ENCODE results near the gene YIF1B. TPM values are rescaled to one million over a fixed set of nuclear protein-coding genes. Genes with fewer than 3 reads are reported as not detected.

Gene YIF1B
- total RNA-seq, 2 experiments from 2014 or later = 15.9 to 17.1 TPM

DNA sequence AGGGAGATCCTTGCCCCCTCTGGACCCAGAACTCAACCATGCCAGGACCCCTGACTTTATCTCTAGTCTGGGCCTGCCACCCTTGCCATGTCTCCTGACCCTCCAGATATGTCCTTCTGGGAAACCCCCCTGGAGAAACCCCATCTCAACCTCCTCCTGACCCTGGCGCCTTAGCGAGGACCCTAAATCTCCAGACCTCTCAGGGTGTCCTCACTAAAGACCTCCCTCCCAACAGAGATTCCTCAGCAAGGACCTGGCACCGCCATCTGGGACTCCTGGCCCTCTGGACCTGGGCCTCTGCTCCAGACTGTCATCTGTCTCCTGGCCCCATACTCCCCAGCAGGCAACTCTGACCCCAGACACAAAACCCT, 5.2 kb upstream of the YIF1B start:
- DNase-seq (no peak), ATAC-seq (ENCODE audit: poor library complexity) (no peak)
- no peak overlapping the region for H3K4me3 ChIP-seq (ENCODE audit: low read length)
- H3K27ac ChIP-seq (ENCODE audit: low read depth in 1 of 2, low read length in 2 of 2) = no peak overlapping the region
- ChIA-PET POLR2A (interaction anchor here (0.9 to 1.7 kb wide), 2 partner anchors 16 to 55 kb away, joined by 3 to 5 read pairs; no protein-coding TSS in a partner anchor), CTCF (interaction anchor here (0.6 to 1.1 kb wide), 3 partner anchors 14 to 54 kb away, joined by 3 read pairs; partner anchors contain the start of gene CATSPERG)
- H3K9me3 Mint-ChIP-seq = no peaks in the 10 kb centered on the region
- no peaks in the 10 kb centered on the region for H3K27me3 Mint-ChIP-seq
- peak overlapping the region; percentile 89 for H3K4me3 Mint-ChIP-seq
- no peaks in the 10 kb centered on the region for H3K27me3 ChIP-seq (ENCODE audit: control insufficient read depth in 1 of 2, insufficient read depth in 2 of 2, low read length in 2 of 2)
- peaks cover 19% of the 10 kb centered on the region for H3K36me3 Mint-ChIP-seq (ENCODE audit: low read depth)
- peaks cover 13% of the 10 kb centered on the region for H3K36me3 ChIP-seq (ENCODE audit: insufficient read depth, low read length)
- intact Hi-C loops (cut with DNase I, micrococcal nuclease) = no loop called here
- H3K4me1 Mint-ChIP-seq (ENCODE audit: low read depth) = peaks cover 55% of the 10 kb centered on the region
- no peak for TF ChIP-seq CTCF (IDR thresholded peaks at IDR 0.05)
- H3K9me3 ChIP-seq (ENCODE audit: control insufficient read depth in 1 of 2, insufficient read depth in 1 of 2, low read length in 2 of 2) = no peaks in the 10 kb centered on the region
- H3K4me1 ChIP-seq (ENCODE audit: insufficient read depth, low read length) = peaks cover 51% of the 10 kb centered on the region
- H3K27ac Mint-ChIP-seq = peak overlapping the region; percentile 53

- DNase-seq (peak in 12 of 14 experiments; percentile 10 to 66 (median 32)), ATAC-seq (ENCODE audit: poor library complexity) (no peak)
- H3K36me3 Mint-ChIP-seq (ENCODE audit: low read depth) = peaks cover 6% of the 10 kb centered on the region
- peaks cover 7% of the 10 kb centered on the region for H3K36me3 ChIP-seq (ENCODE audit: insufficient read depth, low read length)
- H3K9me3 Mint-ChIP-seq = no peaks in the 10 kb centered on the region
- ChIA-PET POLR2A (interaction anchor here (0.9 to 1.7 kb wide), 4 partner anchors 16 to 413 kb away, joined by 3 to 5 read pairs (median 4); partner anchors contain the start of genes CATSPERG, SIPA1L3 and WDR87), CTCF (interaction anchor here (0.9 to 1.0 kb wide), 2 partner anchors 53 to 76 kb away, joined by 3 read pairs; no protein-coding TSS in a partner anchor)
- H3K27me3 ChIP-seq (ENCODE audit: control insufficient read depth in 1 of 2, insufficient read depth in 2 of 2, low read length in 2 of 2) = no peaks in the 10 kb centered on the region
- H3K27ac ChIP-seq (ENCODE audit: low read depth in 1 of 2, low read length in 2 of 2) = peak within 1 kb of the TSS in 1 of 2 donors; percentile 10
- H3K4me1 ChIP-seq (ENCODE audit: insufficient read depth, low read length) = peaks cover 60% of the 10 kb centered on the region
- H3K4me1 Mint-ChIP-seq (ENCODE audit: low read depth) = peaks cover 65% of the 10 kb centered on the region
- intact Hi-C loops (cut with DNase I, micrococcal nuclease) = loop anchor here in 1 of 2 experiments (5.0 kb wide), 1 partner anchor 412 kb away; the partner anchor contains the start of genes SIPA1L3 and WDR87
- no peak for TF ChIP-seq CTCF (IDR thresholded peaks at IDR 0.05)
- H3K27ac Mint-ChIP-seq = peak within 1 kb of the TSS; percentile 70
- peak within 1 kb of the TSS; percentile 69 for H3K4me3 ChIP-seq (ENCODE audit: low read length)
- peak within 1 kb of the TSS; percentile 89 for H3K4me3 Mint-ChIP-seq
- no peaks in the 10 kb centered on the region for H3K27me3 Mint-ChIP-seq
- H3K9me3 ChIP-seq (ENCODE audit: control insufficient read depth in 1 of 2, insufficient read depth in 1 of 2, low read length in 2 of 2) = no peaks in the 10 kb centered on the region
Measured at GRCh38 chr19:38319421-38320258, 3.9 kb upstream of the YIF1B start, which contains the start of gene KCNK6. TSS of gene KCNK6 (plus strand) at chr19:38319845. CDS start at chr19:38319951, 106 bp downstream.

DNA sequence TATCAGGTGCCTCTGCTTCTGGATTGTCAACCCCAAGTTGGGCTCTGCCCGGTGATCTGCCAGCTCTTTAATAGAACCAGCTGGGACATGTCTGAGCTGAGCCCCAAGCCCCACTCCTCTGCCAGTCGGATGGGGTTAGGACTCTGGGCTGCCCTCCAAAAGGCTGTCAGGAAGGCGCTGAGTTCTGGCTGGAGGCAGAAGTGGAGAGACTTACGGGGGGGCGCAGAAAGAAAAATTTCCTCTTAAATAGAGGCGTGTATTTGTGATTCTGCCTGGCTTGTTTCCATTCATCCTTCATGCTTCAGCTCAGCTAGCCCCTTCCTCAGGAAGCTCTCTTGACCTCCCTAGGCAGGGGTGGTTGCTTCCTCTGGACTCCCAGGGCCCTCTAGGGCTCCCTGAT, 2.9 kb upstream of the YIF1B start:
- Mint-ChIP-seq H3K27me3 (no peaks in the 10 kb centered on the region), H3K4me3 (peak overlapping the region; percentile 87), H3K9me3 (no peaks in the 10 kb centered on the region), H3K4me1 (ENCODE audit: low read depth) (peaks cover 65% of the 10 kb centered on the region), H3K27ac (peak overlapping the region; percentile 70), H3K36me3 (ENCODE audit: low read depth) (no peaks in the 10 kb centered on the region)
- Histone ChIP-seq H3K9me3 (ENCODE audit: control insufficient read depth in 1 of 2, insufficient read depth in 1 of 2, low read length in 2 of 2) (no peaks in the 10 kb centered on the region), H3K4me1 (ENCODE audit: insufficient read depth, low read length) (peaks cover 60% of the 10 kb centered on the region), H3K4me3 (ENCODE audit: low read length) (no peak overlapping the region), H3K36me3 (ENCODE audit: insufficient read depth, low read length) (peaks cover 2% of the 10 kb centered on the region), H3K27me3 (ENCODE audit: control insufficient read depth in 1 of 2, insufficient read depth in 2 of 2, low read length in 2 of 2) (no peaks in the 10 kb centered on the region), H3K27ac (ENCODE audit: low read depth in 1 of 2, low read length in 2 of 2) (no peak overlapping the region)
- CTCF ChIA-PET = interaction anchor here (0.5 to 0.7 kb wide), 2 partner anchors 54 to 420 kb away, joined by 3 read pairs; partner anchors contain the start of gene SPINT2
- intact Hi-C loops (cut with DNase I, micrococcal nuclease) = loop anchor here (1.0 to 5.0 kb wide), 2 partner anchors 57 to 411 kb away; partner anchors contain the start of genes SIPA1L3 (in 1 of the 2) and WDR87 (in 1 of the 2)
- POLR2A ChIA-PET = no interaction called here
- DNase-seq = no peak
- TF ChIP-seq CTCF (IDR thresholded peaks at IDR 0.05) = no peak
- ATAC-seq (ENCODE audit: poor library complexity) = no peak
